ENCODE data around the gene TRMT5. TPM values are rescaled to one million over a fixed set of nuclear protein-coding genes. Genes with fewer than 3 reads are reported as not detected.

The TRMT5 gene
- total and polyA plus RNA-seq, 2 donors (not counting 3 experiments of a cell fraction or from before 2014, with no cell fraction given), result 2.4 to 12.6 TPM

GRCh38 chr14:60968671-60969070 is 12.2 kb downstream of the TRMT5 start:
- no peaks in the 10 kb centered on the region for H3K27me3 ChIP-seq (ENCODE audit: control insufficient read depth in 2 of 2, insufficient read depth in 2 of 2, low read length in 2 of 2)
- no peaks in the 10 kb centered on the region for H4K20me1 ChIP-seq (replicated peaks; ENCODE audit: control insufficient read depth, extremely low read depth, insufficient read depth, low read length)
- peaks cover 9% of the 10 kb centered on the region for H3K4me1 ChIP-seq (ENCODE audit: control insufficient read depth, extremely low read depth, insufficient read depth, low read length)
- H3K27ac ChIP-seq (ENCODE audit: insufficient read depth, low read depth, low read length), result no peak overlapping the region
- peaks cover 2% of the 10 kb centered on the region for H3K9me1 ChIP-seq (replicated peaks; ENCODE audit: control insufficient read depth, extremely low read depth, insufficient read depth, low read length)
- no peak for FAIRE-seq
- TF ChIP-seq JUN (IDR thresholded peaks at IDR 0.05; ENCODE audit: borderline replicate concordance, insufficient read depth, insufficient read length, low read depth) (no peak), MAX (IDR thresholded peaks at IDR 0.05; ENCODE audit: insufficient read depth, insufficient read length) (no peak), EZH2 (IDR thresholded peaks at IDR 0.05; ENCODE audit: borderline replicate concordance, low read depth, low read length, severe bottlenecking) (no peak), FOS (IDR thresholded peaks at IDR 0.05; ENCODE audit: borderline replicate concordance, insufficient read depth, low read length) (no peak), MYC (IDR thresholded peaks at IDR 0.05; ENCODE audit: low read depth, low read length) (no peak), POLR2A (IDR thresholded peaks at IDR 0.05; ENCODE audit: low read depth, low read length) (no peak), GATA2 (IDR thresholded peaks at IDR 0.05; ENCODE audit: insufficient read depth, insufficient read length, low read depth, low read length) (no peak), CTCF (IDR thresholded peaks at IDR 0.05; ENCODE audit: extremely low read depth in 1 of 2, insufficient read depth in 1 of 2, low read depth in 1 of 2, low read length in 2 of 2) (no peak), POLR2AphosphoS5 (IDR thresholded peaks at IDR 0.05; ENCODE audit: insufficient read depth, low read depth, low read length) (no peak)
- DNase-seq (ENCODE audit: low read depth, low spot score), result no peak
- H3K36me3 ChIP-seq (ENCODE audit: control insufficient read depth in 2 of 2, extremely low read depth in 1 of 2, insufficient read depth in 2 of 2, low read length in 2 of 2), result peaks cover 0 to 1% of the 10 kb centered on the region in 2 experiments
- no peak overlapping the region for H3K4me3 ChIP-seq (replicated peaks in 1 of 3; ENCODE audit: insufficient read depth in 1 of 3, low read depth in 1 of 3, low read length in 3 of 3)
- H3K79me2 ChIP-seq (ENCODE audit: control insufficient read depth, insufficient read depth, low read length), result no peaks in the 10 kb centered on the region
- no peak overlapping the region for H3K9ac ChIP-seq (replicated peaks; ENCODE audit: extremely low read depth, insufficient read depth, low read length)
- H3K4me2 ChIP-seq (ENCODE audit: insufficient read depth, low read length), result no peak overlapping the region
- no TSS peak for BruUV-seq (replicated peaks)
- dilution Hi-C loops (cut with MboI; ENCODE audit: extremely low pct_ligation_motif_present, low sequenced_read_pairs), result no loop called here
- H2AFZ ChIP-seq (ENCODE audit: low read depth, low read length), result no peak overlapping the region
- no peaks in the 10 kb centered on the region for H3K9me3 ChIP-seq (replicated peaks; ENCODE audit: control insufficient read depth, insufficient read depth, low read length)
- intact Hi-C loops (cut with micrococcal nuclease), result no loop called here
- ChIA-PET POLR2A (no interaction called here), CTCF (no interaction called here)

All from endothelial cell of umbilical vein (primary cell).